Ovary (tissue), 9 donors: ENCODE data around the gene NUP54. TPM values are rescaled to one million over a fixed set of nuclear protein-coding genes. Genes with fewer than 3 reads are reported as not detected.

Experiments used
- DNase-seq, 5 donors: peaks; one replicate each; pipeline ENCODE4 v3.0.0-alpha.2; 2019 to 2020
- H3K27ac ChIP-seq, 2 donors: fragments of 200-600 bp; one replicate each; pipeline versions ENCODE4 v1.5.1 to v1.8.0; 2019 to 2022
- H3K27me3 ChIP-seq: fragments of 200-600 bp; one replicate; pipeline ENCODE4 v1.8.0; 2022
- H3K36me3 ChIP-seq: fragments of 200-600 bp; sonication (generic); one replicate; pipeline ENCODE4 v1.5.1; 2019
- H3K4me1 ChIP-seq: one replicate; pipeline ENCODE4 v1.8.1; 2013; ENCODE audit warnings: mild to moderate bottlenecking, moderate library complexity; ENCODE audit not compliant: insufficient read depth
- H3K4me3 ChIP-seq: fragments of 200-600 bp; sonication (generic); one replicate; pipeline ENCODE4 v1.5.1; 2017
- H3K9me3 ChIP-seq, 2 donors: fragments of 200-600 bp in 1 of 2; sonication (generic) in 1 of 2; one replicate each; pipeline versions ENCODE4 v1.5.1 to v1.8.1; 2013 to 2019; ENCODE audit warnings: mild to moderate bottlenecking in 1 of 2, moderate library complexity in 1 of 2
- EP300 ChIP-seq: sonication (generic); formaldehyde crosslinking; IDR thresholded peaks from one replicate; pipeline ENCODE4 v1.6.1; 2017; ENCODE audit warnings: antibody characterized with exemption
- POLR2A ChIP-seq: fragments of 450-650 bp; IDR thresholded peaks from one replicate; pipeline ENCODE4 v1.6.1; 2017; ENCODE audit warnings: antibody characterized with exemption, mild to moderate bottlenecking, moderate library complexity
- WGBS, 3 donors: extraction: QIAGEN DNeasy Blood & Tissue Kit in 1 of 3; methylation state at CpG; one replicate each; pipeline versions ENCODE4 v1.1.5 to v1.1.7; 2013 to 2017; 5-methylcytosine and 5-hydroxymethylcytosine counted together
- intact Hi-C, 4 donors: fragments of 100-400 bp; cut with DNase I; formaldehyde crosslinking; loops; one replicate each; pipeline versions ENCODE4 v1.11.0 to v1.15.1; 2022 to 2023
- polyA plus RNA-seq, 2 donors: library from polyadenylated mRNA; stranded (reverse); fragments of 200-250 nt in 1 of 2; fragments of 350-450 nt in 1 of 2; fragmentation: Illumina TruSeq in 1 of 2; extraction: RNeasy Lipid Tissue Mini Kit (QIAGEN cat#74804) in 1 of 2; gene quantifications; one replicate each; pipeline ENCODE4 v1.2.3, GENCODE V29; 2013 to 2014
- total RNA-seq, 7 donors: library from RNA; depleted of rRNA in 2 of 7; stranded (reverse); fragments of >200 nt in 2 of 7; fragmentation: NEBNext Ultra II Directional in 3 of 7; extraction: Animal tissue kit (Norgen Biotek cat#: 25700) in 3 of 7; gene quantifications; one replicate each; pipeline versions ENCODE4 v1.1.0 to v1.2.4, GENCODE V29; 2016 to 2023
- TF ChIP-seq, protein P1 (sequence below), 3 donors: fragments of 450-650 bp in 2 of 3; fragments of 200-600 bp in 1 of 3; IDR thresholded peaks; one replicate each; pipeline versions ENCODE4 v1.5.1 to v1.8.0; 2016 to 2022; ENCODE audit warnings: antibody characterized with exemption in 3 of 3, mild to moderate bottlenecking in 1 of 3
- donor health status: DM: no; HTN: no; CAD: no; lungs with moderate emphysema.
- donor health status: DM: no; HTN: no; CAD: no.
- donor health status: Bipolar disorder and iron deficiency.
- donor health status: DM: yes; HTN: yes; CAD: no.
- donor health status: DM: no; HTN: no; CAD: no.
- donor health status: DM: yes; HTN: yes; CAD: no.

NUP54 gene
- total and polyA plus RNA-seq, 9 donors = 25.2 to 53.8 (median 44.7) TPM

GRCh38 chr4:76108467-76109181 is 39.6 kb downstream of the NUP54 start:
- Histone ChIP-seq H3K36me3 (no peaks in the 10 kb centered on the region), H3K27ac (no peak overlapping the region), H3K27me3 (no peaks in the 10 kb centered on the region), H3K4me3 (no peak overlapping the region), H3K4me1 (no peaks in the 10 kb centered on the region), H3K9me3 (no peaks in the 10 kb centered on the region)
- intact Hi-C loops = no loop called here
- WGBS, 3 donors = 61 to 69% (median 65%) methylated on average over 5 of the region's 5 CpGs
- TF ChIP-seq POLR2A (no peak), EP300 (no peak)
- TF ChIP-seq, protein P1, sequence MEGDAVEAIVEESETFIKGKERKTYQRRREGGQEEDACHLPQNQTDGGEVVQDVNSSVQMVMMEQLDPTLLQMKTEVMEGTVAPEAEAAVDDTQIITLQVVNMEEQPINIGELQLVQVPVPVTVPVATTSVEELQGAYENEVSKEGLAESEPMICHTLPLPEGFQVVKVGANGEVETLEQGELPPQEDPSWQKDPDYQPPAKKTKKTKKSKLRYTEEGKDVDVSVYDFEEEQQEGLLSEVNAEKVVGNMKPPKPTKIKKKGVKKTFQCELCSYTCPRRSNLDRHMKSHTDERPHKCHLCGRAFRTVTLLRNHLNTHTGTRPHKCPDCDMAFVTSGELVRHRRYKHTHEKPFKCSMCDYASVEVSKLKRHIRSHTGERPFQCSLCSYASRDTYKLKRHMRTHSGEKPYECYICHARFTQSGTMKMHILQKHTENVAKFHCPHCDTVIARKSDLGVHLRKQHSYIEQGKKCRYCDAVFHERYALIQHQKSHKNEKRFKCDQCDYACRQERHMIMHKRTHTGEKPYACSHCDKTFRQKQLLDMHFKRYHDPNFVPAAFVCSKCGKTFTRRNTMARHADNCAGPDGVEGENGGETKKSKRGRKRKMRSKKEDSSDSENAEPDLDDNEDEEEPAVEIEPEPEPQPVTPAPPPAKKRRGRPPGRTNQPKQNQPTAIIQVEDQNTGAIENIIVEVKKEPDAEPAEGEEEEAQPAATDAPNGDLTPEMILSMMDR (IDR thresholded peaks at IDR 0.05) = no peak
- no peak for DNase-seq

DNA sequence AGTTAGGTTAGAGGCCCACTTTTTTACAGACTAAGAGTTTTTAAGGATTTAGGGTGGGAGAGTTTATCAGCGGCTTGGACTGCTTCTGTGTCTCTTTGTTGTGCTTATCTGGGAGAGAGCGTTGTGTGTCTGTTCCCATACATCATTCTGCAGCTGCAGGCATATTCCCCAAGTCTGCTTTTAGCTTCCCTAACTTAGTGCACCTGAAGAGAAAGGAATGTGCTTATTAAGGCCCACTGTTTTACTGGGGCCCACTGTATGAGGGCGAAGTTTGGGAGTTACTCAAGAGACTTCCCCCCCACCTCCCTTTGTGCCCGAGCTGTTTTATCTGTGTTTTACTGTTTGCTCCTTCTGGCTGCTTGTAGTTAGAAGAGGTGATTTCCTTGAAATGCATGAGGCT is 41.8 kb downstream of the NUP54 start:
- H3K27me3 ChIP-seq = no peaks in the 10 kb centered on the region
- no peaks in the 10 kb centered on the region for H3K36me3 ChIP-seq
- no peaks in the 10 kb centered on the region for H3K9me3 ChIP-seq
- no peak overlapping the region for H3K27ac ChIP-seq
- TF ChIP-seq POLR2A (no peak), EP300 (no peak)
- TF ChIP-seq, protein P1 (IDR thresholded peaks at IDR 0.05) = no peak
- 57 to 62% (median 59%) methylated on average over 4 of the region's 4 CpGs for WGBS, 3 donors
- intact Hi-C loops = no loop called here
- no peak overlapping the region for H3K4me3 ChIP-seq
- DNase-seq = no peak
- no peaks in the 10 kb centered on the region for H3K4me1 ChIP-seq

DNA sequence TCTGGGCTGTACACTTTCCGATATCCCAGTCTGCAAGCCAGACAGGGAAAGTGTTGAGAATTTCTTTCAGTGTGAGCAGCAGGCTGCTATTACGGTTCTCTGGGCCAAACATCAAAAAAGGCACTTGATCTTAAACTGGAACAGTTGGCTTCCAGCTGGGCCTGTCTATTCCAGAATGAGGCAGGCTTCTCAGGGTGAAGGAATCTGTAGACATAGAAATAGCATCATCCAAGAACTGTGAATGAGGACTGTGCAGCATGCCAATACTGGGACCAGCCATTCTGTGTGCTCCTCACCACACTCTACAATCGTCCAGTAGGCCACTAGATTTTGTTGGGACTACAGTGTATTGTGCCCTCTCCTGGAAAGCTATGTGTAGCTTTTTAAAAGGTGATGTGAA is 42.5 kb downstream of the NUP54 start:
- Histone ChIP-seq H3K27me3 (no peaks in the 10 kb centered on the region), H3K27ac (no peak overlapping the region), H3K4me3 (no peak overlapping the region), H3K36me3 (no peaks in the 10 kb centered on the region), H3K4me1 (no peaks in the 10 kb centered on the region), H3K9me3 (no peaks in the 10 kb centered on the region)
- DNase-seq = no peak
- WGBS, 3 donors = 56 to 61% (median 57%) methylated on average over 3 of the region's 3 CpGs
- intact Hi-C loops = no loop called here
- TF ChIP-seq EP300 (no peak), POLR2A (no peak)

- Histone ChIP-seq H3K36me3 (no peaks in the 10 kb centered on the region), H3K4me1 (no peaks in the 10 kb centered on the region), H3K4me3 (no peak overlapping the region), H3K9me3 (no peaks in the 10 kb centered on the region), H3K27ac (no peak overlapping the region), H3K27me3 (no peaks in the 10 kb centered on the region)
- 90 to 93% (median 92%) methylated on average over 3 of the region's 3 CpGs for WGBS, 3 donors
- DNase-seq = no peak
- no peak for TF ChIP-seq EP300
- TF ChIP-seq, protein P1 (IDR thresholded peaks at IDR 0.05) = no peak
- no peak for TF ChIP-seq POLR2A
- intact Hi-C loops = no loop called here
Measured at GRCh38 chr4:76096076-76096475, 52.1 kb downstream of the NUP54 start.

GRCh38 chr4:76095568-76095967 is 52.6 kb downstream of the NUP54 start:
- TF ChIP-seq EP300 (no peak), POLR2A (no peak)
- TF ChIP-seq, protein P1 (IDR thresholded peaks at IDR 0.05) = no peak
- no peaks in the 10 kb centered on the region for H3K9me3 ChIP-seq

More at GRCh38 chr4:76095568-76095967, 52.6 kb downstream of the NUP54 start:
- H3K4me1 ChIP-seq = no peaks in the 10 kb centered on the region
- H3K27ac ChIP-seq = no peak overlapping the region
- intact Hi-C loops = no loop called here
- no peaks in the 10 kb centered on the region for H3K27me3 ChIP-seq
- H3K4me3 ChIP-seq = no peak overlapping the region
- H3K36me3 ChIP-seq = no peaks in the 10 kb centered on the region
- no peak for DNase-seq
